GM21360 (cell line): Measurements from ENCODE around the gene MTOR.
"Not testable (repeated sequence)": the region's sequence is repeated elsewhere in the genome, so short reads cannot be mapped to it uniquely, and the experiment has no call there.

Experiments
- ATAC-seq: cut with Tn5 transposase; IDR thresholded peaks from one replicate; pipeline ENCODE4 v1.9.1; 2021; ENCODE audit warnings: mild to moderate bottlenecking, moderate library complexity; ENCODE audit not compliant: unreplicated experiment

Gene MTOR

DNA sequence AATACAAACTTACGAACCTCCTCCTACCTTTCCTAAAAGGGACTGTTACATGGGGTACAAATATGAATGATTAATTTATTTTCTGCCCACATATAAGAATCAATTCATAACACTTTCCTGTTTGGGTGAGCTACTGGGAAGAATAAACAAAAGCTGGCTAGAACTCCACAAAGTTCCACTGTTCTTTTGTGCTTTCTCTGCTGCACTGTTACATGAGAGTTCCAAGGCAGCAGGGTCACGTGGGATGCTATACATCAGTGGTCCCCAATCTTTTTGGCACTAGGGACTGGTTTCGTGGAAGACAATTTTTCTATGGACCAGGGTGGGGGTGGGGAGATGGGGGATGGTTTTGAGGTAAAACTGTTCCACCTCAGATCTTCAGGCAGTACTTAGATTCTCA lies 75.4 kb downstream of the MTOR start:
- ATAC-seq: no peak

GRCh38 chr1:11184973-11185372 lies 77.4 kb downstream of the MTOR start:
- ATAC-seq: no peak

- ATAC-seq: no peak
Observed at GRCh38 chr1:11182884-11183283, 79.5 kb downstream of the MTOR start.

GRCh38 chr1:11180342-11180744 lies 82.0 kb downstream of the MTOR start:
- no peak for ATAC-seq

DNA sequence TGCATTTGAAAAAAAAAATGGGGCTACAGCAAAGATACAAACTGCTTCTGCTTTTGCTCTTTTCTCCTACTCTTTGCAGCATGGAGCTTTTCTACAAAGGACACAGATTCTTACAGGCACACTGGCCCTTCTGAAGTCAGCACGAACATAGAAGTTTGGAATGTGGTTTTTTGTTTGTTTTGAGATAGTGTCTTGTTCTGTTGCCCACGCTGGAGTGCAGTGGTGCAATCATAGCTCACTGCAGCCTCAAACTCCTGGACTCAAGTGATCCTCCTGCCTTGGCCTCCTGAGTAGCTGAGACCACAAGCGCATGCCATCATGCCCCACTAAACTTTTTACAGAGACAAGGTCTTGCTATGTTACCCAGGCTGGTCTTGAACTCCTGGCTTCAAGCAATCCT lies 82.6 kb downstream of the MTOR start:
- not testable (repeated sequence) for ATAC-seq

GRCh38 chr1:11179125-11179524 lies 83.2 kb downstream of the MTOR start:
- no peak for ATAC-seq

GRCh38 chr1:11178021-11179015 lies 84.0 kb downstream of the MTOR start:
- ATAC-seq: no peak

GRCh38 chr1:11176081-11176706 lies 86.2 kb downstream of the MTOR start:
- ATAC-seq: no peak

GRCh38 chr1:11175461-11175860 lies 86.9 kb downstream of the MTOR start:
- no peak for ATAC-seq

- no peak for ATAC-seq
Observed at GRCh38 chr1:11174261-11174942, 87.9 kb downstream of the MTOR start.

- no peak for ATAC-seq
Observed at GRCh38 chr1:11170102-11170501, 92.2 kb downstream of the MTOR start.

DNA sequence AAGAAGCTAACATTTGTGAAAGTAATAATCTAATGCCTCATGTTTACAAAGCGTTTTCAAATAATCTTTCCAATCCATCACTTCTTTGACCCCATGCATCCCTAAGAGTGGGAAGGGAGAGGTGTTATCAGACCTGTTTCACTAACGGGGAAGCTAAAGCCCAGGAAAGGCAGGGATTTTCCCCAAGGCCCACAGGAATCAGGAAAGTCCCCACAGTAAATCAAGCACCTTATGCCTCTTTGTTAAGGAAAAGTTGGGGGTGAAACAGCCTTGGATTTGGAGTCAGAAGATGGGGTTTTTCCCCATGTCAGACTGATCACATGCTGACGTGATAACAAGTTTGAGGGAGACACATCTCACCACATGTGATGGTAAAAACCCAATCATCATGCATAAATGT lies 93.1 kb downstream of the MTOR start:
- ATAC-seq: no peak

GRCh38 chr1:11168731-11169130 lies 93.6 kb downstream of the MTOR start:
- ATAC-seq: no peak

DNA sequence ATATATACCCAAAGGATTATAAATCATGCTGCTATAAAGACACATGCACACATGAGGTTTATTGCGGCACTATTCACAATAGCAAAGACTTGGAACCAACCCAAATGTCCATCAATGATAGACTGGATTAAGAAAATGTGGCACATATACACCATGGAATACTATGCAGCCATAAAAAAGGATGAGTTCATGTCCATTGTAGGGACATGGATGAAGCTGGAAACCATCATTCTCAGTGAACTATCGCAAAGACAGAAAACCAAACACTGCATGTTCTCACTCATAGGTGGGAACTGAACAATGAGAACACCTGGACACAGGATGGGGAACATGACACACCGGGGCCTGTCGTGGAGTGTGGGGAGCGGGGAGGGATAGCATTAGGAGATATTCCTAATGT lies 95.6 kb downstream of the MTOR start:
- ATAC-seq: not testable (repeated sequence)

DNA sequence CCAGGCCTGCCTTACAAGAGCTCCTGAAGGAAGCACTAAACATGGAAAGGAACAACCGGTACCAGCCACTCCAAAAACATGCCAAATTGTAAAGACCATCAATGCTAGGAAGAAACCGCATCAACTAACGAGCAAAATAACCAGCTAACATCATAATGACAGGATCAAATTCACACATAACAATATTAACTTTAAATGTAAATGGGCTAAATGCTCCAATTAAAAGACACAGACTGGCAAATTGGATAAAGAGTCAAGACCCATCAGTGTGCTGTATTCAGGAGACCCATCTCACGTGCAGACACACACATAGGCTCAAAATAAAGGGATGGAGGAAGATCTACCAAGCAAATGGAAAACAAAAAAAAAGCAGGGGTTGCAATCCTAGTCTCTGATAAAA lies 99.6 kb downstream of the MTOR start:
- not testable (repeated sequence) for ATAC-seq

- ATAC-seq: no peak
Observed at GRCh38 chr1:11158720-11159321, 103.5 kb downstream of the MTOR start.

DNA sequence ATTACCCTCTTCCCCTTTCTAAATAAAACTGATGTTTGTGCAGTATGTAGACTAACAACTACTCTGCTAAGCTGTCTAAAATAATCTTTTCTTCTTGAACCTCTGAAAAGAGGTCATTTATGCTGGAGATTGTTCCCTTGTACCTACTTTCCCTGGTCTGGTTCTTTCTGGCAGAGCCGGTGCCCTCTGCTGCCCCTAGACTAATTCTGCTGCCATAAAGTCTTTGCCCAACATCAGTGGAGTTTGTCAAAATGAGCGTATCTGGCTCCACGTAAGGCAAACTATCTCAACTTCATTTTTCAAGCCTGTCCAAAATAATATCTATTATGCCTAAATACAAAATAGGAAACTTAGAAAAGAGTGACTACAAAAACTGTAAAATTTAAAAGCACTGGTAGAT lies 104.1 kb downstream of the MTOR start:
- ATAC-seq: no peak

GRCh38 chr1:11157867-11158266 lies 104.5 kb downstream of the MTOR start:
- ATAC-seq: no peak

- no peak for ATAC-seq
Observed at GRCh38 chr1:11157394-11157793, 105.0 kb downstream of the MTOR start.

GRCh38 chr1:11156963-11157362 lies 105.4 kb downstream of the MTOR start:
- ATAC-seq: no peak

DNA sequence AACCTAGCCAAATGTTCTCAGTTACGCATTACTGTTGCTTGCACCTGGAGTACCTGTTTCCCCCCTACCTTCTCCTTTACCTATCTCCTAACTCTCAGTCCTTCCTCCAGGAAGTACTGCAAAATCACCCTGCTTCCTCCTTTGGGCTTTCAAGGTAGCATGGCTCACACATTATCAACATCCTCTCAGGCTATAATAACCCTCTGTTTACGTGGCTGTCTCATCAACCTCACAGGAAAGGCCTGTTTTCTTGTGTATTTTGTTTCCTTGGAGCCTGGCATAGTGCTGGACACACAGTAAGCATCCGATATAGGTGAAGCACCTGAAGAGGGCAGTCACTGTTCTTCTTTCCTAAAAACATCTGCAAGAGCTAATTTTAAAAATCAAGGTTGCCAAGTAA lies 105.9 kb downstream of the MTOR start:
- ATAC-seq: no peak
